Cortex of kidney (tissue), 1 donor: Measurements from ENCODE around the gene PJA1.

Source experiments
- DNase-seq: peaks from one replicate; lab custom pipeline; 2025; lab: John Stamatoyannopoulos, UW

PJA1 gene

GRCh38 chrX:69165087-69165651 is at the start of gene PJA1:
Gene PJA1 (minus strand): TSS chrX:69165453. CDS start chrX:69163073, 2,380 bp downstream.
- no peak for DNase-seq

- no peak for DNase-seq
Measured at GRCh38 chrX:69214463-69214862, 49.2 kb upstream of the PJA1 start.

- no peak for DNase-seq
Measured at GRCh38 chrX:69211701-69212100, 46.4 kb upstream of the PJA1 start.

- DNase-seq: no peak
Measured at GRCh38 chrX:69210581-69210980, 45.3 kb upstream of the PJA1 start.

GRCh38 chrX:69207216-69207615 is 42.0 kb upstream of the PJA1 start:
- DNase-seq: no peak

- no peak for DNase-seq
Measured at GRCh38 chrX:69203638-69204037, 38.4 kb upstream of the PJA1 start.

- no peak for DNase-seq
Measured at GRCh38 chrX:69197690-69198089, 32.4 kb upstream of the PJA1 start.

- no peak for DNase-seq
Measured at GRCh38 chrX:69196666-69197065, 31.4 kb upstream of the PJA1 start.

- DNase-seq: no peak
Measured at GRCh38 chrX:69195810-69196209, 30.6 kb upstream of the PJA1 start.

- no peak for DNase-seq
Measured at GRCh38 chrX:69195192-69195591, 29.9 kb upstream of the PJA1 start.

- DNase-seq: no peak
Measured at GRCh38 chrX:69192603-69193002, 27.4 kb upstream of the PJA1 start.

GRCh38 chrX:69189576-69190371 is 24.5 kb upstream of the PJA1 start:
- DNase-seq: no peak

GRCh38 chrX:69186651-69187050 is 21.4 kb upstream of the PJA1 start:
- DNase-seq: no peak

GRCh38 chrX:69185886-69186285 is 20.6 kb upstream of the PJA1 start:
- DNase-seq: no peak

- DNase-seq: no peak
Measured at GRCh38 chrX:69185141-69185540, 19.9 kb upstream of the PJA1 start.

GRCh38 chrX:69182818-69183380 is 17.6 kb upstream of the PJA1 start:
- no peak for DNase-seq

- DNase-seq: no peak
Measured at GRCh38 chrX:69179380-69179911, 14.2 kb upstream of the PJA1 start.

- DNase-seq: no peak
Measured at GRCh38 chrX:69178592-69178991, 13.3 kb upstream of the PJA1 start.

GRCh38 chrX:69177511-69178162 is 12.4 kb upstream of the PJA1 start:
- no peak for DNase-seq

- DNase-seq: no peak
Measured at GRCh38 chrX:69176053-69176452, 10.8 kb upstream of the PJA1 start.

- no peak for DNase-seq
Measured at GRCh38 chrX:69173906-69174305, 8.7 kb upstream of the PJA1 start.

GRCh38 chrX:69172937-69173336 is 7.7 kb upstream of the PJA1 start:
- DNase-seq: no peak

GRCh38 chrX:69170319-69170718 is 5.1 kb upstream of the PJA1 start:
- DNase-seq: no peak
